WTC11 (cell line): ENCODE data around the gene TRIM69. TPM values are rescaled to one million over a fixed set of nuclear protein-coding genes. Genes with fewer than 3 reads are reported as not detected.

Experiments
- ATAC-seq: fragments of 200-7000 bp; cut with Tn5 transposase; 2 replicates; pipeline ENCODE4 v1.10.0; 2021; ENCODE audit warnings: mild to moderate bottlenecking, moderate library complexity
- CTCF ChIA-PET: fragments of 300-600 bp; sonication (Branson Sonifier 250); formaldehyde crosslinking; loops from one replicate; lab custom pipeline; 2021; ENCODE audit warnings: antibody characterized with exemption; lab: Charles Lee
- POLR2A ChIA-PET: fragments of 350-600 bp; sonication (Branson Sonifier 250); formaldehyde crosslinking; loops from one replicate; lab custom pipeline; 2021; ENCODE audit warnings: antibody characterized with exemption; lab: Charles Lee
- DNase-seq: peaks from one replicate; pipeline ENCODE4 v3.0.0; 2021; ENCODE audit warnings: low spot score
- H3K27ac Mint-ChIP-seq: 2 replicates; pipeline ENCODE4 v1.8.0; 2021; ENCODE audit warnings: mixed read lengths
- H3K27me3 Mint-ChIP-seq: 2 replicates; pipeline ENCODE4 v1.8.0; 2021; ENCODE audit warnings: low read depth, mild to moderate bottlenecking, moderate library complexity, mixed read lengths
- H3K36me3 Mint-ChIP-seq: 2 replicates; pipeline ENCODE4 v1.8.0; 2021; ENCODE audit warnings: mixed read lengths
- H3K4me1 Mint-ChIP-seq: 2 replicates; pipeline ENCODE4 v1.8.0; 2022; ENCODE audit warnings: mixed read lengths
- H3K4me3 Mint-ChIP-seq: 2 replicates; pipeline ENCODE4 v1.8.0; 2021; ENCODE audit warnings: mild to moderate bottlenecking, moderate library complexity, mixed read lengths
- H3K9me3 Mint-ChIP-seq: 2 replicates; pipeline ENCODE4 v1.8.0; 2021; ENCODE audit warnings: mixed read lengths
- ATF2 ChIP-seq: sonication (generic); formaldehyde crosslinking; IDR thresholded peaks from 2 replicates; pipeline ENCODE4 v1.8.1; 2022; ENCODE audit warnings: low read depth, missing genetic modification reagents, borderline replicate concordance
- E2F1 ChIP-seq: sonication (generic); formaldehyde crosslinking; IDR thresholded peaks from 2 replicates; pipeline ENCODE4 v1.8.0; 2022; ENCODE audit warnings: mild to moderate bottlenecking, missing genetic modification reagents
- E2F4 ChIP-seq: sonication (generic); formaldehyde crosslinking; IDR thresholded peaks from 2 replicates; pipeline ENCODE4 v1.8.1; 2022; ENCODE audit warnings: low read depth, mild to moderate bottlenecking, moderate library complexity, missing genetic modification reagents, borderline replicate concordance
- ETV6 ChIP-seq: sonication (generic); formaldehyde crosslinking; IDR thresholded peaks from 2 replicates; pipeline ENCODE4 v1.8.1; 2022; ENCODE audit warnings: mild to moderate bottlenecking, missing genetic modification reagents
- FOXJ3 ChIP-seq: sonication (generic); formaldehyde crosslinking; IDR thresholded peaks from 2 replicates; pipeline ENCODE4 v1.9.0; 2021; ENCODE audit warnings: missing genetic modification reagents, mild to moderate bottlenecking, borderline replicate concordance
- FOXP4 ChIP-seq: sonication (generic); formaldehyde crosslinking; IDR thresholded peaks from 2 replicates; pipeline ENCODE4 v1.8.0; 2022; ENCODE audit warnings: mild to moderate bottlenecking, missing genetic modification reagents
- GABPB1 ChIP-seq: sonication (generic); formaldehyde crosslinking; IDR thresholded peaks from 2 replicates; pipeline ENCODE4 v1.8.1; 2023; ENCODE audit warnings: mild to moderate bottlenecking, missing genetic modification reagents
- HMGA2 ChIP-seq: fragments of 250-450 bp; sonication (Bioruptor Pico); IDR thresholded peaks from 2 replicates; pipeline ENCODE4 v1.4.0; 2021; ENCODE audit warnings: mild to moderate bottlenecking, moderate library complexity
- HMGXB4 ChIP-seq: sonication (generic); formaldehyde crosslinking; IDR thresholded peaks from 2 replicates; pipeline ENCODE4 v1.8.1; 2023; ENCODE audit warnings: mild to moderate bottlenecking, moderate library complexity, missing genetic modification reagents
- IRF1 ChIP-seq: sonication (generic); formaldehyde crosslinking; IDR thresholded peaks from 2 replicates; pipeline ENCODE4 v1.8.0; 2023; ENCODE audit warnings: missing genetic modification reagents
- NFATC4 ChIP-seq: fragments of 250-450 bp; sonication (Bioruptor Pico); IDR thresholded peaks from 2 replicates; pipeline ENCODE4 v1.9.0; 2021; ENCODE audit warnings: mild to moderate bottlenecking
- NFYB ChIP-seq: sonication (generic); formaldehyde crosslinking; conservative IDR thresholded peaks from 2 replicates; pipeline ENCODE4 v1.8.0; 2022; ENCODE audit warnings: low read depth, missing genetic modification reagents
- OVOL2 ChIP-seq: fragments of 250-450 bp; sonication (Bioruptor Pico); IDR thresholded peaks from 2 replicates; pipeline ENCODE4 v1.9.0; 2021; ENCODE audit warnings: mild to moderate bottlenecking, borderline replicate concordance
- SOX15 ChIP-seq: fragments of 250-450 bp; sonication (Bioruptor Pico); IDR thresholded peaks from 2 replicates; pipeline ENCODE4 v1.9.0; 2021; ENCODE audit warnings: mild to moderate bottlenecking
- USF2 ChIP-seq: sonication (generic); formaldehyde crosslinking; IDR thresholded peaks from 2 replicates; pipeline ENCODE4 v1.8.1; 2023; ENCODE audit warnings: mild to moderate bottlenecking, missing genetic modification reagents, moderate library complexity
- ZMAT4 ChIP-seq: fragments of 250-450 bp; sonication (Bioruptor Pico); IDR thresholded peaks from 2 replicates; pipeline ENCODE4 v1.9.0; 2021; ENCODE audit warnings: mild to moderate bottlenecking
- ZNF425 ChIP-seq: fragments of 250-450 bp; sonication (Bioruptor Pico); conservative IDR thresholded peaks from 2 replicates; pipeline ENCODE4 v1.9.0; 2021; ENCODE audit warnings: mild to moderate bottlenecking
- total RNA-seq: library from RNA; stranded (reverse); gene quantifications from 3 replicates; pipeline ENCODE4 v1.2.3, GENCODE V29; 2021

TRIM69 gene
- total RNA-seq, 1 experiment from 2014 or later = 10.4 TPM

GRCh38 chr15:44726568-44727484 is 9.5 kb upstream of the TRIM69 start:
- Mint-ChIP-seq H3K27ac (peak overlapping the region; percentile 89), H3K36me3 (no peaks in the 10 kb centered on the region), H3K4me1 (peaks cover 32% of the 10 kb centered on the region), H3K4me3 (no peak overlapping the region)
- peak; percentile 13 for ATAC-seq
- POLR2A ChIA-PET = interaction anchor here (0.5 to 3.6 kb wide), 4 partner anchors 15 to 195 kb away, joined by 3 to 37 read pairs (median 6); partner anchors contain the start of genes B2M, PATL2 and SPG11
- TF ChIP-seq NFYB (CRISPR knock-in tag) (no peak), GABPB1 (peak; percentile 78), NFATC4 (0 out of 2 replicates have a peak, but pooled peaks have one; percentile 8)
- TF ChIP-seq, all 79 proteins: peak for 2
- H3K27me3 Mint-ChIP-seq = no peaks in the 10 kb centered on the region; the same call in 1 of the 2 replicates
- CTCF ChIA-PET = interaction anchor here (1.0 to 2.6 kb wide), 6 partner anchors 11 to 64 kb away, joined by 6 to 39 read pairs (median 20); partner anchors contain the start of genes B2M, PATL2 and SPG11
- H3K9me3 Mint-ChIP-seq = no peaks in the 10 kb centered on the region
- no peak for DNase-seq

GRCh38 chr15:44727485-44728231 is 8.7 kb upstream of the TRIM69 start:
- ATAC-seq (no peak), DNase-seq (no peak)
- H3K4me3 Mint-ChIP-seq = peak overlapping the region; percentile 97
- peak overlapping the region; percentile 84 for H3K27ac Mint-ChIP-seq
- H3K9me3 Mint-ChIP-seq = no peaks in the 10 kb centered on the region
- ChIA-PET CTCF (interaction anchor here (1.0 to 2.6 kb wide), 6 partner anchors 10 to 143 kb away, joined by 6 to 39 read pairs (median 17); partner anchors contain the start of genes B2M, PATL2 and SPG11), POLR2A (interaction anchor here (1.4 to 3.6 kb wide), 4 partner anchors 9 to 64 kb away, joined by 3 to 37 read pairs (median 6); partner anchors contain the start of genes B2M, PATL2 and SPG11)
- H3K36me3 Mint-ChIP-seq = no peaks in the 10 kb centered on the region
- H3K27me3 Mint-ChIP-seq = no peaks in the 10 kb centered on the region; the same call in 1 of the 2 replicates
- H3K4me1 Mint-ChIP-seq = peaks cover 32% of the 10 kb centered on the region
- TF ChIP-seq USF2 (CRISPR knock-in tag) = no peak
- TF ChIP-seq HMGA2 (CRISPR knock-in tag) = no peak
- TF ChIP-seq OVOL2 = no peak
- no peak for TF ChIP-seq HMGXB4 (CRISPR knock-in tag)
- TF ChIP-seq ETV6 = no peak
- TF ChIP-seq IRF1 = no peak
- TF ChIP-seq ZNF425 (CRISPR knock-in tag) = no peak
- TF ChIP-seq ATF2 (CRISPR knock-in tag) = no peak
- TF ChIP-seq E2F1 (CRISPR knock-in tag) = no peak
- no peak for TF ChIP-seq E2F4 (CRISPR knock-in tag)
- TF ChIP-seq FOXP4 (CRISPR knock-in tag) = no peak
- no peak for TF ChIP-seq FOXJ3
- TF ChIP-seq SOX15 (CRISPR knock-in tag) = no peak
- TF ChIP-seq ZMAT4 (CRISPR knock-in tag) = no peak
